K562 (cell line): ENCODE data around the gene G2E3. TPM values are rescaled to one million over a fixed set of nuclear protein-coding genes. Genes with fewer than 3 reads are reported as not detected.

Experiments used
- ATAC-seq: fragments of 200-7000 bp; cut with Tn5 transposase; 3 replicates; pipeline ENCODE4 v1.9.1; 2020; ENCODE audit warnings: moderate library complexity
- BruUV-seq: library from RNA; stranded (reverse); fragments of 400-500 nt; replicated peaks from 2 replicates; lab custom pipeline; 2021; lab: Mats Ljungman, UMichigan
- CTCF ChIA-PET: fragments of 300-600 bp; formaldehyde crosslinking; extraction: SDS; loops from one replicate; lab custom pipeline; 2021; ENCODE audit warnings: low intra/inter-chr PET ratio; lab: Yijun Ruan, JAX
- POLR2A ChIA-PET: fragments of 300-600, 350-650 bp; sonication (Branson Sonifier 250); formaldehyde crosslinking; extraction: SDS; loops from one replicate; lab custom pipeline; 2021; ENCODE audit warnings: antibody characterized with exemption, inconsistent platforms; lab: Yijun Ruan, JAX
- DNase-seq, 4 experiments: peaks; one replicate each; pipeline versions ENCODE4 v3.0.0 to v3.0.0-alpha.2; 2011 to 2018; ENCODE audit warnings: low spot score in 3 of 4, mixed read lengths in 3 of 4; ENCODE audit errors: extremely low read depth in 1 of 4
- FAIRE-seq: peaks from 2 replicates; lab custom pipeline; 2011; peaks lifted over from hg19 to GRCh38; lab: Jason Lieb, UNC
- H2AFZ ChIP-seq: 2 replicates; pipeline ENCODE4 v1.6.0; 2011; ENCODE audit warnings: low read depth, low read length, control low read depth, inconsistent platforms
- H3K27ac ChIP-seq: fragments of 200-600 bp; 3 replicates; pipeline ENCODE4 v1.8.0; 2011; ENCODE audit warnings: low read depth, mild to moderate bottlenecking, control low read depth, inconsistent platforms, low read length, moderate library complexity, mixed read lengths; ENCODE audit errors: extremely low read depth
- H3K27me3 ChIP-seq, 2 experiments: fragments of 300-600 bp in 1 of 2; 2 replicates in 1 of 2; 3 replicates in 1 of 2; pipeline versions ENCODE4 v1.6.0 to v1.8.0; 2011; ENCODE audit warnings: inconsistent platforms in 2 of 2, low read length in 2 of 2, mild to moderate bottlenecking in 1 of 2, mixed read lengths in 1 of 2, moderate library complexity in 1 of 2; ENCODE audit not compliant: control insufficient read depth in 2 of 2, insufficient read depth in 2 of 2
- H3K36me3 ChIP-seq: fragments of 300-600 bp; 3 replicates; pipeline ENCODE4 v1.8.0; 2011; ENCODE audit warnings: mild to moderate bottlenecking, low read length, inconsistent platforms; ENCODE audit not compliant: control insufficient read depth, insufficient read depth
- H3K4me1 ChIP-seq, 2 experiments: fragments of 200-600 bp in 1 of 2; replicated peaks in 1 of 2; 2 replicates in 1 of 2; 3 replicates in 1 of 2; pipeline versions ENCODE4 v1.5.1 to v1.8.0; 2011; ENCODE audit warnings: inconsistent platforms in 2 of 2, low read length in 2 of 2, mild to moderate bottlenecking in 1 of 2, mixed read lengths in 1 of 2, moderate library complexity in 1 of 2; ENCODE audit not compliant: control insufficient read depth in 2 of 2, insufficient read depth in 2 of 2
- H3K4me2 ChIP-seq: 2 replicates; pipeline ENCODE4 v1.6.1; 2011; ENCODE audit warnings: low read length, control low read depth, inconsistent platforms, mixed read lengths; ENCODE audit not compliant: insufficient read depth
- H3K4me3 ChIP-seq: fragments of 200-600 bp; sonication (generic), shearing (Covaris generic); 2 replicates; pipeline ENCODE4 v1.5.1; 2016; ENCODE audit warnings: control low read depth, inconsistent platforms
- H3K79me2 ChIP-seq: fragments of 200-600 bp; 3 replicates; pipeline ENCODE4 v1.8.0; 2011; ENCODE audit warnings: low read length, inconsistent platforms; ENCODE audit not compliant: control insufficient read depth, insufficient read depth
- H3K9ac ChIP-seq, 2 experiments: 2 replicates each; pipeline versions ENCODE4 v1.6.0 to v1.6.1; 2011; ENCODE audit warnings: low read depth in 2 of 2, low read length in 2 of 2, control low read depth in 1 of 2, inconsistent platforms in 1 of 2, mild to moderate bottlenecking in 1 of 2, mixed read lengths in 1 of 2; ENCODE audit not compliant: insufficient read depth in 1 of 2
- H3K9me1 ChIP-seq: one replicate; pipeline ENCODE4 v1.6.0; 2011; ENCODE audit warnings: inconsistent platforms, mild to moderate bottlenecking, low read length, moderate library complexity; ENCODE audit not compliant: control insufficient read depth, insufficient read depth
- H3K9me3 ChIP-seq: replicated peaks from 2 replicates; pipeline ENCODE4 v1.5.1; 2011; ENCODE audit warnings: low read depth, low read length, inconsistent platforms; ENCODE audit not compliant: control insufficient read depth, insufficient read depth
- H4K20me1 ChIP-seq: replicated peaks from 2 replicates; pipeline ENCODE4 v1.6.1; 2011; ENCODE audit warnings: low read length, inconsistent platforms, mixed read lengths; ENCODE audit not compliant: control insufficient read depth, insufficient read depth
- CBX1 ChIP-seq: sonication (generic); IDR thresholded peaks from 2 replicates; pipeline ENCODE4 v1.6.1; 2016; ENCODE audit warnings: antibody characterized with exemption, low read depth, mild to moderate bottlenecking
- CBX3 ChIP-seq, 2 experiments: IDR thresholded peaks; 1 replicate in 1 of 2; 2 replicates in 1 of 2; pipeline ENCODE4 v1.6.1; 2012; ENCODE audit warnings: inconsistent platforms in 2 of 2, low read length in 2 of 2, borderline replicate concordance in 1 of 2, control low read depth in 1 of 2
- FOXA1 ChIP-seq: fragments of 450-650 bp; IDR thresholded peaks from 2 replicates; pipeline ENCODE4 v1.6.1; 2016; ENCODE audit warnings: mild to moderate bottlenecking, borderline replicate concordance
- MTA2 ChIP-seq: fragments of 450-650 bp; IDR thresholded peaks from 2 replicates; pipeline ENCODE4 v1.6.1; 2016; ENCODE audit warnings: low read depth
- POLR3G ChIP-seq: IDR thresholded peaks from 2 replicates; pipeline ENCODE4 v1.6.1; 2011; ENCODE audit not compliant: insufficient read length, insufficient replicate concordance; ENCODE audit errors: extremely low read depth
- RBM25 ChIP-seq: fragments of 200-400 bp; formaldehyde crosslinking; IDR thresholded peaks from 2 replicates; pipeline ENCODE4 v1.6.1; 2018; ENCODE audit warnings: low read length, low read depth, moderate library complexity; ENCODE audit not compliant: severe bottlenecking
- SMAD2 ChIP-seq: fragments of 150-350 bp; IDR thresholded peaks from 2 replicates; pipeline ENCODE4 v1.6.1; 2014; ENCODE audit warnings: low read depth, mild to moderate bottlenecking, low read length
- TCF15 ChIP-seq: fragments of 250-450 bp; sonication (Bioruptor Pico); IDR thresholded peaks from 2 replicates; pipeline ENCODE4 v1.8.0; 2022; ENCODE audit warnings: moderate library complexity, mild to moderate bottlenecking, inconsistent platforms
- TRIM28 ChIP-seq: fragments of 450-650 bp; IDR thresholded peaks from 2 replicates; pipeline ENCODE4 v1.6.1; 2017
- ZC3H8 ChIP-seq: fragments of 450-650 bp; IDR thresholded peaks from 2 replicates; pipeline ENCODE4 v1.6.1; 2017
- ZNF282 ChIP-seq: sonication (generic); formaldehyde crosslinking; IDR thresholded peaks from 2 replicates; pipeline ENCODE4 v1.8.1; 2023; ENCODE audit warnings: missing genetic modification reagents
- in situ Hi-C: fragments of 300-500 bp; cut with MboI; formaldehyde crosslinking; loops from 4 replicates; pipeline ENCODE4 v1.15.0; 2018; ENCODE audit warnings: inconsistent platforms, mixed read lengths
- intact Hi-C: fragments of 100-400 bp; cut with micrococcal nuclease; formaldehyde crosslinking; loops from 2 replicates; pipeline ENCODE4 v1.14.2; 2022
- polyA plus RNA-seq, 8 experiments: library from polyadenylated mRNA; depleted of rRNA in 4 of 8; stranded (reverse) in 5 of 8; unstranded in 3 of 8; fragments of >200 nt; fragmentation: Nextera tagmentation in 2 of 8; fragmentation: Illumina TruSeq in 1 of 8; extraction: Ambion mirVana in 2 of 8; extraction: Trizol in 1 of 8; gene quantifications; 2 replicates each; pipeline versions ENCODE4 v1.2.1 to v1.2.3, GENCODE V29; 2011 to 2014; ENCODE audit warnings: inconsistent platforms in 1 of 8, missing spikeins in 1 of 8
- total RNA-seq, 7 experiments: library from RNA; depleted of rRNA in 6 of 7; stranded (reverse); fragments of >200 nt in 6 of 7; fragmentation: Illumina TruSeq in 2 of 7; extraction: Trizol in 2 of 7; gene quantifications; 2 replicates each; pipeline versions ENCODE4 v1.2.1 to v1.2.3, GENCODE V29; 2011 to 2021; ENCODE audit warnings: low replicate concordance in 1 of 7
- TF ChIP-seq, protein P1 (sequence below): fragments of 450-650 bp; IDR thresholded peaks from 2 replicates; pipeline ENCODE4 v1.6.1; 2016; ENCODE audit warnings: missing biosample characterization, missing genetic modification characterization
- TF ChIP-seq, protein P2 (sequence below): fragments of 450-650 bp; formaldehyde crosslinking; IDR thresholded peaks from 2 replicates; pipeline ENCODE4 v1.4.0; 2022; ENCODE audit warnings: missing genetic modification characterization
- TF ChIP-seq, protein P3 (sequence below): sonication (generic); formaldehyde crosslinking; IDR thresholded peaks from 2 replicates; pipeline ENCODE4 v1.8.0; 2022; ENCODE audit warnings: missing genetic modification reagents, mild to moderate bottlenecking, borderline replicate concordance

Gene G2E3
- total and polyA plus RNA-seq, 9 of the 15 experiments (the other 6 are each of a cell fraction or from before 2014, with no cell fraction given): 9.8 to 53.5 (median 24.7) TPM

- DNase-seq (no peak), ATAC-seq (no peak), FAIRE-seq (no peak)
- Histone ChIP-seq H2AFZ (no peak overlapping the region), H3K9me3 (0 out of 2 replicates have a peak, but pooled peaks cover 4% of the 10 kb centered on the region), H3K27ac (no peak overlapping the region), H4K20me1 (no peaks in the 10 kb centered on the region), H3K9ac (no peak overlapping the region), H3K4me3 (no peak overlapping the region), H3K79me2 (peaks cover 85% of the 10 kb centered on the region), H3K27me3 (no peaks in the 10 kb centered on the region), H3K9me1 (no peaks in the 10 kb centered on the region), H3K4me2 (no peak overlapping the region), H3K36me3 (peaks cover 40% of the 10 kb centered on the region), H3K4me1 (no peaks in the 10 kb centered on the region)
- in situ Hi-C loops: no loop called here
- intact Hi-C loops: no loop called here
- TF ChIP-seq MTA2: no peak
- no peak for TF ChIP-seq CBX3 (IDR thresholded peaks at IDR 0.05; ENCODE audit: borderline replicate concordance in 1 of 2, low read length in 2 of 2)
- TF ChIP-seq CBX1: no peak
- no peak for TF ChIP-seq FOXA1
- TF ChIP-seq POLR3G: no peak
- TF ChIP-seq ZC3H8: no peak
- CTCF ChIA-PET: no interaction called here
- POLR2A ChIA-PET: no interaction called here
- BruUV-seq: no TSS peak
These were observed 25.2 kb downstream of the G2E3 start for GRCh38 chr14:30584058-30584630.

DNA sequence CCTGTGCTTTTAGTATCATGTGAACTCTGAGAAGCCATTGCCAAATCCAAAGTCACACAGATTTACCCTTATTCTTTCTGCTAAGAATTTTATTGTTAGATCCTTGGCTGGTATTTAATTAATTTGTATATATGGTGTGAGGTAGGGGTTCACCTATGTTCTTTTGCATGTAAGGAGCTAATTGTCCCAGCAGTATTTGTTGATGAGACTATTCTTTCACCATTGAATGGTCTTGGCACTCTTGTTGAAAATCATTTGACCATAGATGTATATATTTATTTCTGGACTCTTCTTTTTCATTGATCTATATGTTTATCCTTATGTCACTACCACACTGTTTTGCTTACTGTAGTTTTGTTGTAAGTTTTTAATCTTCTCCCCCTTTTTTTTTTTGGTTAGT, 26.2 kb downstream of the G2E3 start:
- Histone ChIP-seq H4K20me1 (no peaks in the 10 kb centered on the region), H3K4me1 (no peaks in the 10 kb centered on the region), H3K9me1 (no peaks in the 10 kb centered on the region), H3K4me2 (no peak overlapping the region), H3K9ac (no peak overlapping the region), H3K36me3 (peaks cover 50% of the 10 kb centered on the region), H2AFZ (no peak overlapping the region), H3K9me3 (0 out of 2 replicates have a peak, but pooled peaks cover 4% of the 10 kb centered on the region), H3K27me3 (no peaks in the 10 kb centered on the region), H3K4me3 (no peak overlapping the region), H3K27ac (no peak overlapping the region), H3K79me2 (peaks cover 75% of the 10 kb centered on the region)
- BruUV-seq: no TSS peak
- ChIA-PET CTCF (no interaction called here), POLR2A (interaction anchor here (0.7 kb wide), 1 partner anchor 8 kb away, joined by 3 read pairs; no protein-coding TSS in a partner anchor)
- DNase-seq: no peak
- intact Hi-C loops (no loop called here), in situ Hi-C loops (no loop called here)
- no peak for FAIRE-seq
- no peak for ATAC-seq
- TF ChIP-seq TRIM28 (peak; percentile 60), ZNF282 (no peak), RBM25 (peak; percentile 25), SMAD2 (no peak), TCF15 (CRISPR knock-in tag) (no peak)
- TF ChIP-seq, protein P1, sequence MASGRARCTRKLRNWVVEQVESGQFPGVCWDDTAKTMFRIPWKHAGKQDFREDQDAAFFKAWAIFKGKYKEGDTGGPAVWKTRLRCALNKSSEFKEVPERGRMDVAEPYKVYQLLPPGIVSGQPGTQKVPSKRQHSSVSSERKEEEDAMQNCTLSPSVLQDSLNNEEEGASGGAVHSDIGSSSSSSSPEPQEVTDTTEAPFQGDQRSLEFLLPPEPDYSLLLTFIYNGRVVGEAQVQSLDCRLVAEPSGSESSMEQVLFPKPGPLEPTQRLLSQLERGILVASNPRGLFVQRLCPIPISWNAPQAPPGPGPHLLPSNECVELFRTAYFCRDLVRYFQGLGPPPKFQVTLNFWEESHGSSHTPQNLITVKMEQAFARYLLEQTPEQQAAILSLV (tag): no peak
- TF ChIP-seq, protein P2, sequence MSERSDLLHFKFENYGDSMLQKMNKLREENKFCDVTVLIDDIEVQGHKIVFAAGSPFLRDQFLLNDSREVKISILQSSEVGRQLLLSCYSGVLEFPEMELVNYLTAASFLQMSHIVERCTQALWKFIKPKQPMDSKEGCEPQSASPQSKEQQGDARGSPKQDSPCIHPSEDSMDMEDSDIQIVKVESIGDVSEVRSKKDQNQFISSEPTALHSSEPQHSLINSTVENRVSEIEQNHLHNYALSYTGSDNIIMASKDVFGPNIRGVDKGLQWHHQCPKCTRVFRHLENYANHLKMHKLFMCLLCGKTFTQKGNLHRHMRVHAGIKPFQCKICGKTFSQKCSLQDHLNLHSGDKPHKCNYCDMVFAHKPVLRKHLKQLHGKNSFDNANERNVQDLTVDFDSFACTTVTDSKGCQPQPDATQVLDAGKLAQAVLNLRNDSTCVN (CRISPR knock-in tag): no peak
- TF ChIP-seq, protein P3, sequence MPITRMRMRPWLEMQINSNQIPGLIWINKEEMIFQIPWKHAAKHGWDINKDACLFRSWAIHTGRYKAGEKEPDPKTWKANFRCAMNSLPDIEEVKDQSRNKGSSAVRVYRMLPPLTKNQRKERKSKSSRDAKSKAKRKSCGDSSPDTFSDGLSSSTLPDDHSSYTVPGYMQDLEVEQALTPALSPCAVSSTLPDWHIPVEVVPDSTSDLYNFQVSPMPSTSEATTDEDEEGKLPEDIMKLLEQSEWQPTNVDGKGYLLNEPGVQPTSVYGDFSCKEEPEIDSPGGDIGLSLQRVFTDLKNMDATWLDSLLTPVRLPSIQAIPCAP (CRISPR knock-in tag): no peak
